CD4-positive, alpha-beta T cell treated with Interleukin-15 for 1 hour (primary cell): Measurements from ENCODE around the gene ZFP36L1.
A peak's percentile ranks its signal among the peaks of the same experiment; 100 is the strongest.

Experiments
- DNase-seq: peaks from one replicate; pipeline ENCODE4 v3.0.0-alpha.2; 2020

The ZFP36L1 gene, protein sequence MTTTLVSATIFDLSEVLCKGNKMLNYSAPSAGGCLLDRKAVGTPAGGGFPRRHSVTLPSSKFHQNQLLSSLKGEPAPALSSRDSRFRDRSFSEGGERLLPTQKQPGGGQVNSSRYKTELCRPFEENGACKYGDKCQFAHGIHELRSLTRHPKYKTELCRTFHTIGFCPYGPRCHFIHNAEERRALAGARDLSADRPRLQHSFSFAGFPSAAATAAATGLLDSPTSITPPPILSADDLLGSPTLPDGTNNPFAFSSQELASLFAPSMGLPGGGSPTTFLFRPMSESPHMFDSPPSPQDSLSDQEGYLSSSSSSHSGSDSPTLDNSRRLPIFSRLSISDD

DNA sequence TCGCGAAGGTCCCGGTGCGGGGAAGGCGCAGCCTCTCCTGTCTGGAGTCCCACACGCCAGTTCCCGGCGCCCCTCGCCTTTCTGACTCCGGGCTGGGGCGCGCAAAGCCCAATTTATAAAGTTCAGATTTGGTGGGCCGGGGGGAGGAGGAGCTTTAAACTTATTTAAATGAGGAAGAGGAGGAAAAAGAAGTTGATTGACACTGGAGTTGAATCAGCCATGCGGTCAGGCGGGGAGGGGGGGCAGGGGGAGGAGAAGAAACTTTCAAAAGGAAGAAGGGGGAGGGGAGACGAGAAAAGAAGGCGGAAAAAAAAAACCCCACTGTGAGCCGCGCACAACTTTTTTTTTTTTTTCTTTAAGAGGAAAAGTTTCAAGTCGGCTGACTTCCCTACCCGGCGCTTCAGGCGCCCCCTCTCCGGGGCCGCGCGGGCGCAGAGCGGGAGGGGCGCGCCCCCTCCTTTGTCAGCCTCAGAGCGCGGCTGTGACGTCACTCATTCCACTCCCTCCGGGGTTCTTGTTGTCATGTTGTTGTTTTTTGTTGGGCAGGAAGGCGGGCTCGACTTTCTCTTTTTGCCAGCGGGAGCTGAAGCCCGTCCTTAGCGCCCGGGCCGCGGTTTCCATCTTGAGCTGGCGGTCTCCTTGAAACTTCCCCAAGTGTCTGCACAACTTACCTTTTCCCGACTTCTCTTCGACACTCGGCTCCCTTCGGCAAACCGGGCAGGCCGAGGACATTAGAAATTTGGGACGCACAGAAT is at the start of gene ZFP36L1:
Gene ZFP36L1, minus strand, starts transcription at position 89 of the 755 bp plus-strand sequence. CDS start 129 bp downstream, outside the sequence.
- DNase-seq = peak; percentile 98

GRCh38 chr14:68842298-68842697 is 49.4 kb upstream of the ZFP36L1 start:
- no peak for DNase-seq

DNA sequence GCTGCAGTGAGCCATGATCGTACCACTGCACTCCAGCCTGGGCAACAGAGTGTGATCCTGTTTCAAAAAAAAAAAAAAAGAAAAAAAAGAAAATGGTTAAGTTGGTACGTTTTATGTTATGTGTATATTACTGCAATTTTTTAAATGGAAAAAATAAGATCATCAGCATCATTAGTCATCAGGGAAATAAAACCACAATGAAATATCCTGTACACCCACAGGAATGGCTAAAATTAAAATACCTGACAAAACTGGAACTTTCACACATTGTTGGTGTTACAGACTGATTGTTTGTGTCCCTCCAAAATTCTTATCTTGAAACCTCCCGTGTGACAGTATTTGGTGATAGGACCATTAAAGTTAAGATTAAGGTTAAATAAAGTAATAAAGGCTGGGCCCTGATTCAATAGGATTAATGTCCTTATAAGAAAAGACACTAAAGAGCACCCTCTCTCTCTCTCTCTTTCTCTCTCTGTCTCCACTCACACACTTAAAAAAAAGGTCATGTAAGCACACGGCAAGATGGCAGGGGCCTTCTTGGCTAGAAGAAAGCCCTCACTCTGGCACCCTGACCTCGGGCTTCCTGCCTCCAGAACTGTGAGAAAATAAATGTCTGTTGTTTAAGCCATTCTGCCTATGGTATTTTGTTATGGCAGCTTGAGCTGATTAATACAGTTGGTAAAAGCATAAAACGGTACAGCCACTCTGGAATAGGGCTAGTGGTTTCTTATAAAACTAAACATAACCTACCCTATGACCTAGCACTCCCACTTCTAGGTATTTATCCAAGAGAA is 48.3 kb upstream of the ZFP36L1 start:
- DNase-seq = no peak

GRCh38 chr14:68840454-68840853 is 47.6 kb upstream of the ZFP36L1 start:
- DNase-seq = no peak

GRCh38 chr14:68836082-68836481 is 43.2 kb upstream of the ZFP36L1 start:
- no peak for DNase-seq

- DNase-seq = no peak
These were observed 41.9 kb upstream of the ZFP36L1 start for GRCh38 chr14:68834816-68835215.

DNA sequence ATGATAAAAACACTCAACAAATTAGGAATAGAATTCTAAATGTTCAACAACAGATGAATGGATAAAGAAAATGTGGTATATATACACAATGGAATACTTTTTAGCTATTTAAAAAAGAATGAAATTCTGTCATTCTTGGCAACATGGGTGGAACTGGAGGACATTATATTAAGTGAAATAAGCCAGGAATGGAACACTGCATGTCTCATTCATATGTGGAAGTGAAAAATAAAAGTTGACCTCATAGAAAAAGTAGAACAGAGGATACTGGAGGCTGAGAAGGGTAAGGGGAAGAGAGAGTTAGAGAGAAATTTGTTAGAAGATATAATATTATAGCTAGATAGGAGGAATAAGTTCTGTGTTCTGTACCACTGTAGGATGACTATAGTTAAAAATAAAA is 35.8 kb upstream of the ZFP36L1 start:
- no peak for DNase-seq

DNA sequence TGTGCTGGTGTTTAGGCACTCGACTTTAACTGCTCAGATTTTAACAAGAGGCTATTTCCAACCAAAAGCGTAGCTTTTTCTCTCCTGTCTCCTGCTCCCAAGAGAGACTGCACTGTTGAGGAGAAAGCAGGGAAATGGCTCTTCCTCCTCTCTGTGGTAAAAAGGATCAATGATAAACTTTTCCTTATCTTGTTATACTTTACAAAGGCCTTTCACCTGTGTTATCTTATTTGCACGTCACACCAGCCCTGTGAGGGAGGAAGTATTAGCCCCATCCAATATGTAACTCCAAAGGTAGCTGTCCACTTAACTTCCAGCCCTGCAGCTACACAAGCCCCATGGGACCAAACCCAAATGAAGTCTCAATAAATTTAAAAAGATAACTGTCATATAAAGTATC is 32.9 kb upstream of the ZFP36L1 start:
- no peak for DNase-seq

DNA sequence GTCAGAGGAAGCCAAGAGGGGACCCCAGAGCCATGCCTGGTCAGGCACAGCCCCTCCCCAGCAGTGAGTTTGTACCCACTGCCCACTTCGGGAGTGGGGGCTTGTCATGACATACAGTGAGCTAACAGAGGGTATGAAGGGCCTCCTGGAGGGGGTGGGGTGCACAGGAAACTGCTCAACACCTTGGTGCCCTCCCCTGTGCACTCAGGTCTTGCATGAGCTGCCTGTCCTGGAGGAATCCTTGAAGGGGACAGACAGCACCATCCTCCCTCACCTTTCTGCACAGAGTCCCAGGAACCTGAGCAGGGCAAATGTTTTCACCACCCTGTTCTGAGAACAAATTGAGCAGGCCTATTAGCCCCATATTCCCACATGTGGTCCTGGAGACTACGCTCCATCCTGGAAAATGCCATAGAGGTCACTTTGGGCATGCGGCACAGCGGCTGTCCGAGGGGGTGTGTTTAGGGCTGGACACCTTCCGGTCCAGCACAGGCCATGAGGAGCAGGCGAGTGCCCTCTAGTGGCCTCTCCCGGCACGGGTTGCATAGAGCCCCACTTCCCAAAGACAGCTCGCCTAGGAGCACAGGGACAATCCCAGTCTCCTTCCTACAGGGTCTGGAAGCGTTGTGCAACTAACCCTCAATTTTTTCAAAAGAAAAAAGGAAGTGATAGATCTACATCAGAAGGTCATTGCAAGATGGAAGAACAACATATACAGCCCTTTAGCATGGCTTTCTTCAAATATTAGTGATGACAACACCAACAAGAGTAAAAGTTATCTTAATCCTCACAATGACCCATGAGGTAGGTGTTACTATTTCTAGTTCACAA is 31.9 kb upstream of the ZFP36L1 start:
- peak; percentile 37 for DNase-seq

DNA sequence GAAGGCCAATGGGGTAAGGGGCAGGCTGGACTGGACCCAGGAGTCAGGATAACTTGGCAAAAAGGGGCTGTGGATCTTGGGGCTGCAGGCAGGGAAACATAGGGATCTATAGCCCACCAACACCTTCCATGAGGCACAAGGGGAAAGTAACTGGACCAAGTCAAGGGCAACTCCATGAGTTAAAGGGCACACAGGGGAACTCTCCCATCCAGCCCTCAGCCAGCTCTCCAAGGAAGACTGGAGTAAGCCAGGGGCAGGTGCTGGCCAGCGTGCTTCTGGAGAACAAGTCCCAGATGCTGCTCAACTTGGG is 31.3 kb upstream of the ZFP36L1 start:
- no peak for DNase-seq

- no peak for DNase-seq
These were observed 30.8 kb upstream of the ZFP36L1 start for GRCh38 chr14:68823434-68824206.

- DNase-seq = no peak
These were observed 30.1 kb upstream of the ZFP36L1 start for GRCh38 chr14:68822926-68823325.

- DNase-seq = peak; percentile 43
These were observed 29.3 kb upstream of the ZFP36L1 start for GRCh38 chr14:68822132-68822651.

GRCh38 chr14:68820999-68821683 is 28.3 kb upstream of the ZFP36L1 start:
- no peak for DNase-seq

DNA sequence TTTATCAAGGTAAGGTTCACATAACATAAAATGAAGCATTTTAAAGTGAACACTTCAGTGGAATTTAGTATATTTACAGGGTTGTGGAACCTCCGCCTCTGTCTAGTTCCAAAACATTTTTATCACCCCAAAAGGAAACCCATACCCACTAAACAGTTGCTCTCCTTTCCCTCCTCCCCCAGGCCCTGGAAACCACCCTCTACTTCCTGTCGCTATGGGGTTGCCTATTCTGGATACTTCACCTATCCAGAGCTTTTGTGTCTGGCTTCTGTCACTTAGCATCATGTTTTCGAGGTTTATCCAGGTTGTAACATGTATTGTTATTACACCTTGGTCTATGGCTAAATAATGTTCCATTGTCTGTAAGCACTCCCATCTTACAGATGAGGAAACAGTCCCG is 27.7 kb upstream of the ZFP36L1 start:
- peak; percentile 47 for DNase-seq

DNA sequence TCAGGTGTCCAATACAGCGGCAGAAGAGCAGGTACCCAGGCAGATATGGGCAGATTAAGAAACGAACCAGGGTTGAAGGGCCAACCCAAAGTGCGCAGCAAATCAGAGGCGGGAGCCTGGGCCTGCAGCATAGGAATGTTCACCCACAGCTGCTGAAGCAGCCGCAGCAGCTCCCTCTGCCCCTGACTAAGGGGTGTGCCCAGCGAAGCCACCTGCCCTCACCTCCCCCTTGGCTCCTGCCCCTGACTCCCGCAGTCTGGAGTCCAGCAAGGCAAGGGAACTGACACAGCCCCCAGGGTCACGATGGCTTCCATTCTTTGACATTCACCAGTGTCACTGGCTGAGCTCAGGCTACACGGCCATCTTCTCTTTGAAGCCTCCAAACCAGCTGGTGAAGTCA is 27.3 kb upstream of the ZFP36L1 start:
- DNase-seq = no peak

GRCh38 chr14:68819260-68819691 is 26.4 kb upstream of the ZFP36L1 start:
- no peak for DNase-seq

DNA sequence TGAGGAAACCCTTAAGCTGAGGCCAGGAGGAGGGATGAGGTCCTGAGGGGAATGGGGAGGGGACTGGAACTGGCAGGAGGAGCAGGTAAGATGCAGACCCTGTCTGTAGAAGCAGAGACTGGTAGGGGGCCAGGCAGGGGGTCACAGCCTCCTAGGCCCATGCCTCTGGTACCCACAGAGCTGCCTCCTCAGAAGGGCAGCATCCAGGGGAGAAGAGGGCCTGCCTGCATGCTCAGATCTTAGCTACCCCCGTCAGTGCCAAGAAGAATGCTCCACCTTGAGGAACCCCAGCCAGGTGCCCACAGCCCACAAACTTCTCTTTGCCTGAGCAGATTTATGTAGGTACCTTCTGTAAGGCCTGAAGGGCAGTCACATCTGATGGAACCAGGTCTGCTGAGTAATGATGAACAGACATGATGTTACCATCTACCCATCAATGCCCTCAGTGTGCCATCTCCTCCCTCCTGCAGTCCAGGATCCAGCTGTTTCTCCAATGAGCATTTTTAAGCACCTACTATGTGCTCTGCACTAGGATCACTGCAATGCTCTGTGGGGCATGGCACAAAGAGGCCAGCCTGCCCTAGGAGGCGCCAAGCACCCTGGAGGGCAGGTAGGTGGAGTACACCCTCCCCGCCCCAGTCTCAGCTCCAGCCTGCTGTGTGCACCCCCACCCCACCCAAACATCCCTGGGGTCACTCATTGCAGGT is 24.8 kb upstream of the ZFP36L1 start:
- DNase-seq = no peak

- no peak for DNase-seq
These were observed 24.1 kb upstream of the ZFP36L1 start for GRCh38 chr14:68816943-68817430.
